GM19468 (cell line): ENCODE results near the gene ILK.

Experiments used
- ATAC-seq: cut with Tn5 transposase; IDR thresholded peaks from one replicate; pipeline ENCODE4 v1.9.1; 2021; ENCODE audit warnings: mild to moderate bottlenecking, moderate library complexity, moderate number of reproducible peaks; ENCODE audit not compliant: unreplicated experiment; ENCODE audit errors: extremely low read depth

Gene ILK

DNA sequence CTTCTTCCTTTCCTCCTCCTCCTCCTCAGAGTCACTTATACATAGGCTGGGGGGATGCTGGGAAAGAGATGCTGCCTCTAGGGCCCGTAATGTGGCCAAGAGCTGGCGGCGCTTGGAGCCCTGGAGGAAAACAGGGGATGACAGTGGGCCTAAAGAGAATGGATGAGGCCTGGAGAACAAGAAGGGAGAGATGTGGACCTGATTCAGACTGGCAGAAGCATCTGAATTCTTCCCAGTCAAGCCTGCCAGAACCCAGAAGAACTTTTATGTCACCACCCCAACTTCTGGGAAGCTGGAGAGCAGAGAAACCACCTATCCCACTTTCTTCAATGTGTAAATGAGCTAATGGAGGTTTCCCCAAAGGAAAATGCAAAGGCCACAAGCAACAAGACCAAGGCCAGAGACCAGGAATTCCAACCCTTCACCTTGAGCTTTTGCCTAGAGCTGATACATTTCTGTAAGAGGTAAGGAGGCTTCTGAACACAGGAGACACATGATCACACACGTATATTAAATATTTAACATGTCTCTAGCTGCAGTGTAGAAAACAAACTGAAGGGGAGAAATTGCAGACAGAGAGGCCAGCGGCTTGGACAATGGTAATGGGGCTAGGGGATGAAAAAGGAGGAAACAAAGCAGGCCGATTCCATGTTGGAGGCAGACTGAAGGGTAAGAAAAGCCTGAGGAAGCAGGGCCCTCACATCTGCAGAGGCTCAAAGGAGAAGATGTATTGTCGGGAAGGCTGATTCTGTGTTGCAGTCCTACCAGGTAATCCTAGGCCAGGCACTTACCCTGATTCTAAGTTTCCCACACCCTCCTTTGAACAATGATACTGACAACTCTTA is 1.3 kb upstream of the ILK start:
- ATAC-seq = no peak

DNA sequence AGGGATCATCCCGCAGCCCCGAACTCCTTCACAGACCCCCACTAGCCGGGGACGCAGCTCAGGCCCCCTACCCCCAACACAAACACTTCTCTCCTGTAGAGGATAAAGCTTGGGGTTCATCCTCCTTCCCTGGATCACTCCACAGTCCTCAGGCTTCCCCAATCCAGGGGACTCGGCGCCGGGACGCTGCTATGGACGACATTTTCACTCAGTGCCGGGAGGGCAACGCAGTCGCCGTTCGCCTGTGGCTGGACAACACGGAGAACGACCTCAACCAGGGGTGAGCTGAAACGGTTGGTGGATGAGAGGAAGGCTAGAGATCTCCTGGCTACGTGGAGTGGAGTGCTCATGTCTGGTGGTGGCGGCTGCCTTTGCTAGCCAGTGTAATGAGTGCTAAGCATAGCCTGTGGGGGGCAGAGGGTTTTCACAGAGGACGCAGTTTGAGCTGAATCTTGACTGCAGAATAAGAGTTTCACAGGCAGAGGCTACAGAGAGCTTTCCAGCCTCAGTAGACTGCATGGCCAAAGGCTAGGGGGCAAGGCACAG is 580 bp downstream of the ILK start:
- no peak for ATAC-seq

DNA sequence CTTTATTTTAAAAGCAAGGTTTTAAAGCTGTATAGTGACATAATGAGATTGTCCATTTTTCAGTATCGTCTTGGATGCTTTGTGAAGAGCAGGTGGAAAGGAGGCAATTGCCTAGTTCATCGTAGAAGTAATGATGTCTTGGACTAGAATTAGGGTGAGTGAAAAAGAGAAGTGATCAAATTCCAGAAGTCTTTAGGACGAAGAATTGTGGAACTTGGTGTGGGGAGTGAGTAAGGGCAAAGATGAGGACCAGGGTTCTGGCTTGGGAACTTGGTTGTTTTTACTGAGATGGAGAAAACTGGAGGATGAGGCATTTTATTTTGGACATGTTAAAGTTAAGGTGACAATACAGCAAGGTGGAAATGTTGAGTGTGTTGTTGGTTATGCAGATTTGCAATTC is 1.2 kb downstream of the ILK start:
- ATAC-seq = no peak

DNA sequence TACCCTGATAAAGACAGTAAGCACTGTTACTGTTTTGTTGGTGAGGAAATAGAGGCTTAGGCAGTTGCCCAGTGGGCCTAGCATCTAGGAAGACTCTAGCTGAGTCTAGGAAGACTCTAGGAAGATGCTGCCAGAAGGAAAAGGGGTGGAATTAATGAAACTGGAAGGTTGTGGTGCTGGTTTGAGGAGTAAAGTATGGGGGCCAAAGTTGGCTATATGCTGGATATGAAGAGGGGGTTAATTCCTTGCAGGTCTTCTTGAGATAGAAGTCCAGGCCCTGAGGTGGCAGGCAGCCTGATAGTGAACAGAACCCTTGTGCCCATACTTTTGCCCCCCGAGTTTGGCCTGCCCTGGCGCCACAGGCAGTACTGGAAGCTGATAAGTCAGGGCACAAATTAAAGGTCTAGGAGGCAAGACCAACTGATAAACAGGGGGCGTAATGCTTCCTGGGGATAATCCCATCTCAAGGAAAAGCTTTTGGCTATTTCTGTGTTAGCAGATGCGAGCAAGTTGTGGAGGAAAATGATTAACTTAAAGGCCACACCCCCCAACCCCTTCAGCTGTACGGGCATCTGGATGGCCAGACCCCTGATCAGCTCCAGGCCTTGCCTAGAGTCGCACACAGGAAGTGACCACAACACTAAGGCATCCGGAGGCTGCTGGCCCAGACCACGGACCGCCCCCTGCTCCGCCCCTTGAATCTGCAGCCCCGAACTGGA is 3.1 kb downstream of the ILK start:
- peak; percentile 37 for ATAC-seq

DNA sequence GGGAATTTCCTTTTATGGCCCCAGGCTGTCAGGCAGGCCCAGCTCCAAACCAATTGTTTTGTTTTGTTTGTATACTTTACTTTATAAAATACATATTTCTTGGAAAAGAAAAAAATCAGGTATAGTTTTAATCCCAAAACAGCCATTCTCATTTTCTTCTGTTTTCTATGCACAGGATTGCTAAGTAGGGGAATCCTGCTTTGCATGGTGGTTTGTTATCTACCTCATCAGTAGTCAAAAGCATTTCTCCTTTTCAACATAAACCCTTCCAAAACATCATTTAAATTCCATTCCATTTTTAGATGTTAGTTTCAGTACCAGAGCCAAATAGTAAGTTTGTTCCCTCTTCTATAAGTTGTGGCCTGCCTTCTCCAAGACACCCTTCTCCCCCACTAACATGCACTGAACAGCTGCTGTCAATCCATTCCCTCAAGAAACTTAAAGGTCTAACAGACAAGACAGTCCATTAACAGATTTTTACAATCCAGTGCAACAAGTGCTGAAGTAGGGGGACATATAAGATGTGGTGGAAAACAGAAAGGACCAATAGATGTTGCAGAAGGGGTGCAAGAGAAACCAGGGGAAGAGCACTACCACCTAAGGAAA is 3.7 kb downstream of the ILK start:
- no peak for ATAC-seq

DNA sequence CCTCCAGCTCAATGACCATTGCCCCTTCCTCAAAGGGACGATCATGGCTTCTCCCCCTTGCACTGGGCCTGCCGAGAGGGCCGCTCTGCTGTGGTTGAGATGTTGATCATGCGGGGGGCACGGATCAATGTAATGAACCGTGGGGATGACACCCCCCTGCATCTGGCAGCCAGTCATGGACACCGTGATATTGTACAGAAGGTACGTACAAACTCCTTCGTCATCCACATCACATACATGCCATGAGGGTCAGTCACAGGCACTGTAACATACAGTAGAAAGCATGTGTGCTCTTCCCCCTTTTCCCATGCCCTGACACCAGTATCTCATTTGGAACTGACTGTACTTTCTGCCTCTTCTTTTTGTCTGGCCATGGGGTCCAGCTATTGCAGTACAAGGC is 4.4 kb downstream of the ILK start:
- ATAC-seq = no peak

DNA sequence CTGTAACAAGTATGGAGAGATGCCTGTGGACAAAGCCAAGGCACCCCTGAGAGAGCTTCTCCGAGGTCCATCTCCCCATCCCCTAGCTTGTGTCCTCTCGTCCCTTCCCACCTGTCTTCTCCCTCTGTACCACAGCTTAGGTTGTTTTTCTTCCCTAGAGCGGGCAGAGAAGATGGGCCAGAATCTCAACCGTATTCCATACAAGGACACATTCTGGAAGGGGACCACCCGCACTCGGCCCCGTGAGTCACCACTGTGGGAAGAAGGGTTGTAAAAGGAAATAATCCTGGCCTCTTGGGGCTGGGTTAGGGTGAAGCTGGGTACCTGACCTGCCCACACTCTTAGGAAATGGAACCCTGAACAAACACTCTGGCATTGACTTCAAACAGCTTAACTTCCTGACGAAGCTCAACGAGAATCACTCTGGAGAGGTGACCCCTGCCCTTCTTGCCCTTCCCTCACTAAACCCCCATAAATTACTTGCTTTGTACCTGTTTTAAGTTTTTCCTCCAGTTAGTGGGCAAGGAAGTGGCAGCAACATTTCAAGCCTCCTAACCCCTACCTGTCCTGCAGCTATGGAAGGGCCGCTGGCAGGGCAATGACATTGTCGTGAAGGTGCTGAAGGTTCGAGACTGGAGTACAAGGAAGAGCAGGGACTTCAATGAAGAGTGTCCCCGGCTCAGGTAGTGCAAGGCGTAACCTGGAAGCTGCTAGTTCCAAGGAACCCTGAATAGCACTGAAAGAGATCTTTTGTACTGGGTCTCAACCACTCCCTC is 5.3 kb downstream of the ILK start:
- ATAC-seq = no peak

DNA sequence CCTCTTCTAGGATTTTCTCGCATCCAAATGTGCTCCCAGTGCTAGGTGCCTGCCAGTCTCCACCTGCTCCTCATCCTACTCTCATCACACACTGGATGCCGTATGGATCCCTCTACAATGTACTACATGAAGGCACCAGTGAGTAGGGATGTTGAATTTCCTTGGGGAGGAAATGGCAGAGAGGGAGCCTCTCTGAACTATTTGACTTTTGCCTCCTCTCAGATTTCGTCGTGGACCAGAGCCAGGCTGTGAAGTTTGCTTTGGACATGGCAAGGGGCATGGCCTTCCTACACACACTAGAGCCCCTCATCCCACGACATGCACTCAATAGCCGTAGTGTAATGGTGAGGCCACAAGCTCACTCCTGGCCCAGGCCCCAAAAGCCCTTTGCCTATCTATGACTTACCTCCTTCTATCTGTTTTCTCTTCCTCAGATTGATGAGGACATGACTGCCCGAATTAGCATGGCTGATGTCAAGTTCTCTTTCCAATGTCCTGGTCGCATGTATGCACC is 6.0 kb downstream of the ILK start:
- ATAC-seq = no peak

DNA sequence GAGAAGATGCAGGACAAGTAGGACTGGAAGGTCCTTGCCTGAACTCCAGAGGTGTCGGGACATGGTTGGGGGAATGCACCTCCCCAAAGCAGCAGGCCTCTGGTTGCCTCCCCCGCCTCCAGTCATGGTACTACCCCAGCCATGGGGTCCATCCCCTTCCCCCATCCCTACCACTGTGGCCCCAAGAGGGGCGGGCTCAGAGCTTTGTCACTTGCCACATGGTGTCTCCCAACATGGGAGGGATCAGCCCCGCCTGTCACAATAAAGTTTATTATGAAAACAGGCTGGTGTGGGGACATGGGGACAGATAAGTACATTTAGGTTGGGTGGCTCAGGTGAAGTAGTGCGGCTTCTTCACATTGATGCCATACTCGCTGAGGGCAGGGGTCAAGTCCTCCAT is 7.0 kb downstream of the ILK start:
- ATAC-seq = no peak

DNA sequence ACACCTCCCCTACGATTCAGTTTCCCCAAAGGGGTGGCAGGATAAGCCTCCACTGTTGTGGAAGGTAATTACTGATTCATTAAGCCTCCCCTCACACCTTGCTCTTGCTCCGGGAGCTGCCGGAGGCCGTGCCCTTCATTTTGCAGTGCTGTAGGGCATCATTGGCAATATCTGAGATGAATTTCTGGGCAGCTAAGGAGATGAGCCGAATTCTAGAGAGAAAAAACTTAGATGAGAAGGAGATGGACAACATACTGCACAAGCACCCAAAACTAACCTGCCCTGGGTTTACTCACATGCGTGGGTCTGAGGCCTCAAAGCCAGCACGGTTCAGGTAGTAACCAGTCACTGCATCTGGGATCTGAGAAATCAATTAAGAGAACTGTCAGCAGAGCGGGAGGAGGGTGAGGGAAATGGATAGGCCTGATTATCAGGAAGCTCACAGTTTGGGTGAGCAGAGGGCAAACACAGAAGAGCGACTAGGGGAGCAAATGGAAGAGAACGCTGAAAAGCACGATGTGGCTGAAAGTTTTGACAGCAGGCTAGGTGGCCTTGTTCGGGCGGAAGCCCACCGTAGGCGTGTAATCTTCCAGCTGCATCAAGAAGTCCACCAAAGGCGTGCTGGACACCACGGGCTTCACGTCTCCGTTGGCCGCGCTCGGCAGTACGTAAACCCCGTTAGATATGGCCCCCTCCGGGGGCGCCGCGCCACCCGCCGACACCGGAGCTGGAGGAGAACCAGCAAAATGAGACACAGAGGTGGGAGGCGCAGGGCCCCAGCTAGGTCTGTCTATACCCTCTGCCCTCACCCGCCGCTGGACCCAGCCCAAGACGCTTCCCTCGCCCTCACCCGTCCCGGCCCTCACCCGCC is 7.8 kb downstream of the ILK start:
- no peak for ATAC-seq

DNA sequence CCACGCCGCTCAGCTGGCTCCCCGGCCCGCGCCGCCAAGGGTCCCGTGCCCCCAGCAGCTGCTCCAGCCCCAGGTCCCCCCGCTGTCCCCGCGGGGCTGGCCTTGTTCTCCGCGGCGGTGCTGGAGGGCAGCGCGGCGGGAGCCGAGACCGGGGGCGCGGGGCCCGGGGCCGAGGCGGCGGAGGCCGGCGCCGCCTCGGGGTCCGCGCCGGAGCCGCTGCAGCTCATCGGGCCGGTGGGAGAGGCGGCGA is 8.3 kb downstream of the ILK start:
- peak; percentile 5 for ATAC-seq

DNA sequence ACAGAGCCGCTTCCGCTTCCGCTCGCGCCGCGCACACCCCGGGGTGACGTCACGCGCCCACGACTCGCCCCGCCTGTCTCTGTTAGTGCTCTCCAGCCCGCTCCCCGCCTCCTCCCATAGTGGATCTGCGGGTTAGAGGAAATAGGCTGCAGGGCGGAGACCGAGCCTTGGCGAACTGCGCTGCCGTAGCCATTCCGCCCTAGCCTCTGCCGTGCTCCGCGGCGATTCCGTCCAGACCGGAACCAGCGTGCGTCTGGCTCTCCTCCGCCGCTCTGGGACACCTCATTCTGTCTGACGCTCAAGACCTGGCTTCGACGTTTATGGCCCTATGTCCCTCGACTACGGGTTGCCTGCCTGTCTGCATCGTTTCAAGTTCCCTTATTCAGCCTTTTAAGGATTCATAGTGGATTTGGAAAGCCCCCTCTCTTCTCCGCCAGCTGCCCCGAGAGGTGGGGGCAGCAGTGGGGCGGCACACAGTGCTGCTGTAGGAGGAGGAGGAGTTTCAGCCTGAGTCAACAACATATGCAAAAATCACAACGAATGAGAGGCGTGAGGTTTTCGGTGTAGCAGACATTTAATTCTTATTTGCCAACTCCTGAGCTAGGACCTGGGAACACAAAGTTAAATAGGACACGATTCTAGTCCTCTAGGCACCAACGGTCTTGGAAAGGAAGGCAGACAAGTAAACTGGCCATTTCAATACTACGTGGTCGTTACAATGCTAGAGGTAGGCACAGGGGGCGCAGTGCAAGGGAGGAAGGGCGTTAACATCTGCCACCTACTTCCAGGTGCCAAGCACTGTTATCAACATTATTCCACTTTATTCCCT is 8.9 kb downstream of the ILK start, which contains the start of gene TAF10:
Gene TAF10 (minus strand): TSS at position 4 of the 829 bp plus-strand sequence. CDS start 27 bp downstream, outside the sequence.
- peak; percentile 71 for ATAC-seq

DNA sequence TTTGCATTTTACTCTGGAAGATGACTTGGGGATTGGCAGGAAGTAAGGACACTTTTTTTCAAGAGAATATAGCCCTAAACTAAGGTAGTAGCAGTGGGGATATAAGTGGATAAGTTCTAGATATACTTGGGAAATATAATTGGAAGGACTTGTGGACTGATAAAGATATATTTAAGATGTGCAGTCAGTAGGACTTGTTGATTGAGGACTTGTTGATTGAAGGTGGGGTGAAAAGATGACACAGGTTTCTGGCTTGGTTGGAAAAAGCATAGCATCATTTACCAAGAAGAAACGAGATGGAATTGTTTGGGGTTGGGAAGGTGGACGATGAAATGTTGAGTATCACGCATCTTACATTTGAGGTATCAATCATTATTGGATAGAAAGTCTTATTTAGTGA is 9.9 kb downstream of the ILK start:
- ATAC-seq = no peak

DNA sequence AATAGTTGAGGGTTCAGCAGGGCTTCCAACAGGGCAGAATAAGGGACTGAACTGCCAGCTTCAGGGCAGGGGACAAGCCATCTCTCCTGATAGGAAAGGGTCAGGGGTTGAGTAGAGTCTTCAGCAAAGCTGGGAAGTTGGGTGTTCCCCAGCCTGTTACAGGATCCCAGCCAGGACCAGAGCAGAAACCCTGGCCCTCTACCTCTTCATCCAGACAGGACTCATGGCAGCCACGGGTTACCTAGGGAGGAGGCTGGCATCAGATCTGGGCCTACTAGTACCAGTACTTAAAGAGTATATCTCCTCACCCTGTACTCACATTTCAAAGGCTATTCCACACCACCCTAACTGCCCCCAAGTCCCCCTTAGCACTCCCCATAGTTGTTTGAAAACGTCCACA is 10.9 kb downstream of the ILK start:
- no peak for ATAC-seq

DNA sequence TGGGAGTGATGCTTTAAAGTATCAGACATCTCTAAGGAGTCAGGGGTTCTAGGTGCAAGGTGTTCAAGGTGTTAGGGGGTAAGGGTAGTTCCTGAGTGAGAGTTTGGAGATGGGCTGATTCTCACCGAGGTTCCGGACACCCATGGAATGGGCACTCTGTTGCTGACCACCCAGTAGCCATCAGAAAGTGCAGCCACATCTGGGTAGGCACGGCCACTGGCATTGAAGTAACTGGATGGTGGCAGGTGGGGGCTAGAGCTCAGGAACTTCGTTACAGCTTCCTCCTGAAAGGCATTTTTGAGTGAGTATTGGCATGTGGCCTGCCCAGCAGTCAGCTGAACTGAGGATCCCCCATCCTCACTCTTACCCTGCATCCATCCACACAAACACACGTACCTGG is 11.5 kb downstream of the ILK start:
- no peak for ATAC-seq

DNA sequence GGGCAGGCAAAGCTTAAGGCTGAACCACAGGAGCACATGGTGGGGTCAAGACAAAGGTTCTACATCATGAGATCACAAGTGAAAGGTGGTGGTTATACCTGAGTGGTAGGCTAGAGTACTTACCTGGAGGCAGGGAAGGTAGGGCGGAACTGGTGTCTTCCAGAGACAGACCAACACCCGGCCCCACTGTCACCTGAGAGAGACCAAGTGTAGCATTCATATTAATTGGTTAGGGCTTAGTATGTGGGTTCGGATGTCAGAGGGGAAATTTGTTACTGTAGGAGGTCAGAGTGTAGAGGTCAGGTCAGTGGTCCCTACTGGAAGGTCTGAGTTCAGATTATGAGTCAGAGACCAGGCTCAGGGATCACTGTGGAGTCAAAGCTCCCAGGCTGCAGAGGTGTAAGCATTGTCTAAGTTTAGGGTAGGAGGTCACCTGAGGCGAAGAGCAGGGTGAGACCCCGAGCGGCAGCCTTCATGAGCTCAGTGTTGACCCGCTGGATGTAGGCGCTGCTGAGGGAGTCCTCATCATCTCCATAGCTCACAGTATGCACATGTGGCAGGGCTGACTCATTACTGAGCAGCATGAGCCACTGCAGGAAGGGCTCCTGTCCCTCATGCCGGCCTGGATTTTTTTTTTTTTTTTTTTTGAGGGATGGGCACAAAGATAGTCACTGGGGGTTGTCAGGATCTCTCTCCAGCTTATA is 12.5 kb downstream of the ILK start:
- no peak for ATAC-seq

DNA sequence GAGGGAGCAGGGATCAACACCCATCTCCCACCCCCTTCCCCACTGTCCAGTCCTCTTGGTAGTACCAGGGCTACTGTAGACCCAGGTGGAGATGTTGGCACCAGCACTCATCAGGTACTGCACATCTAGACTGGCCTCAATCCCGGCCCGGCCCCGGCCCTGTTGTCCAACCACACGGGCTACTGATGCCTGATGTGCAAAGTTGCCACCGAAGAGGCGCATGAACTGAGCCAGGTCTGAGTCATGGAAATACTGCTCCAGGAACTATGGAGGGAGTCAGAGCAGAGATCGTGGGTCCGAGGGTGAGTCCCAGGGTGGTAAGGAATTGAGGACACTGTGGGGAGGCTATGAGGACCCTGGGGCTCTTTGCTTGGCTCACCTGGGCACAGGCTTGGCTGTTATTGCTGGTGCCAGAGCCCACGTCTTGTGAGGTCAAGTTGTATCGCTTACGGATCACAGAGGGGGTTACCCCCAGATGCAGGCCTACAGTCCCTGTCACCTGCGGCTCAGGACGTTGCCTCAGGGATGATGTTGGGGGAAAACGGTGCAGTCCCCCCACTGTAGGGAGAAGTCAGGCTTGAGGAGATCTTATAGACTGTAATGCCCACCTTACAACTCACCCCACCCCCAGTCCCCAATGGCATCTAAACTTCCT is 13.1 kb downstream of the ILK start:
- no peak for ATAC-seq
